GM12878 (cell line): ENCODE results near the gene ZSCAN23. TPM values are rescaled to one million over a fixed set of nuclear protein-coding genes. Genes with fewer than 3 reads are reported as not detected.

Source experiments
- BCLAF1 ChIP-seq: fragments of 450-650 bp; IDR thresholded peaks from 2 replicates; pipeline ENCODE4 v1.6.1; 2017; ENCODE audit warnings: antibody characterized with exemption, mild to moderate bottlenecking, moderate library complexity
- CBFB ChIP-seq: IDR thresholded peaks from 2 replicates; pipeline ENCODE4 v1.6.1; 2016; ENCODE audit warnings: antibody characterized with exemption, low read depth
- GABPA ChIP-seq: IDR thresholded peaks from 2 replicates; pipeline ENCODE4 v1.6.1; 2014; ENCODE audit warnings: antibody characterized with exemption, low read depth, mild to moderate bottlenecking, inconsistent platforms
- KLF5 ChIP-seq: fragments of 450-650 bp; IDR thresholded peaks from 2 replicates; pipeline ENCODE4 v1.6.1; 2014; ENCODE audit warnings: mild to moderate bottlenecking; ENCODE audit not compliant: partially characterized antibody
- MXI1 ChIP-seq: fragments of 150-350 bp; IDR thresholded peaks from 2 replicates; pipeline ENCODE4 v1.6.1; 2011; ENCODE audit warnings: low read depth, mild to moderate bottlenecking, inconsistent platforms, low read length, improper control_type of control experiment
- PRDM15 ChIP-seq: fragments of 450-650 bp; formaldehyde crosslinking; IDR thresholded peaks from 2 replicates; pipeline ENCODE4 v1.4.0; 2020; ENCODE audit warnings: mild to moderate bottlenecking, moderate library complexity
- SP1 ChIP-seq: IDR thresholded peaks from one replicate; pipeline ENCODE4 v1.6.1; 2011; ENCODE audit warnings: low read depth, low read length
- SREBF1 ChIP-seq: IDR thresholded peaks from 2 replicates; pipeline ENCODE4 v1.6.1; 2012; ENCODE audit warnings: mild to moderate bottlenecking, low read length
- polyA plus RNA-seq, 11 experiments: library from polyadenylated mRNA; depleted of rRNA in 4 of 11; unstranded in 6 of 11; stranded (reverse) in 5 of 11; fragments of >200 nt; fragmentation: Nextera tagmentation in 4 of 11; fragmentation: Illumina TruSeq in 1 of 11; extraction: Ambion mirVana in 4 of 11; extraction: Trizol in 1 of 11; gene quantifications; 1 replicate in 1 of 11; 2 replicates in 10 of 11; pipeline versions ENCODE4 v1.2.1 to v1.2.3, GENCODE V29; 2011 to 2016; ENCODE audit warnings: inconsistent platforms in 2 of 11, missing spikeins in 2 of 11, low read depth in 1 of 11
- total RNA-seq, 4 experiments: library from RNA; depleted of rRNA in 3 of 4; stranded (reverse); fragments of >200 nt in 3 of 4; fragmentation: Illumina TruSeq in 1 of 4; extraction: Trizol in 1 of 4; gene quantifications; 2 replicates each; pipeline versions ENCODE4 v1.2.1 to v1.2.3, GENCODE V29; 2013 to 2021

The ZSCAN23 gene
- total and polyA plus RNA-seq, 10 of the 15 experiments (the other 5 are each of a cell fraction or from before 2014, with no cell fraction given): 0.04 to 2.3 (median 0.84) TPM

GRCh38 chr6:28485482-28485881, 42.2 kb upstream of the ZSCAN23 start (continued):
- TF ChIP-seq BCLAF1 (no peak), KLF5 (no peak), MXI1 (no peak), CBFB (no peak), GABPA (no peak), PRDM15 (no peak), SREBF1 (no peak), SP1 (no peak)
